GM21825 (cell line): Measurements from ENCODE around the gene CYP2B6.
"Not testable (repeated sequence)": the region's sequence is repeated elsewhere in the genome, so short reads cannot be mapped to it uniquely, and the experiment has no call there.

Source experiments
- ATAC-seq: cut with Tn5 transposase; IDR thresholded peaks from one replicate; pipeline ENCODE4 v1.9.1; 2021; ENCODE audit warnings: mild to moderate bottlenecking, moderate library complexity; ENCODE audit not compliant: unreplicated experiment

The CYP2B6 gene

DNA sequence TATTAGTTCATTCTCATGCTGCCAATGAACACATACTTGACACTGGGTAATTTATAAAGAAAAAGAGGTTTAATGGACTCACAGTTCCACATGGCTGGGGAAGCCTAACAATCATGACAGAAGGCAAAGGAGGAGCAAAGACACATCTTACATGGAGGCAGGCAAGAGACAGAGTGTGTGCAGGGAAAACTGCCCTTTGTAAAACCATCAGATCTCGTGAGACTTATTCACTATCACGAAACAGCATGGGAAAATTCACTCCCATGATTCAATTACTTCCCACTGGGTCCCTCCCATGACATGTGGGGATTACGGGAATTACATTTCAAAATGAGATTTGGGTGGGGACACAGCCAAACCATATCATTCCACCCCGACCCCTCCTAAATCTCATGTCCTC, 11.3 kb upstream of the CYP2B6 start:
- ATAC-seq, result not testable (repeated sequence)

GRCh38 chr19:40980743-40981442, 10.2 kb upstream of the CYP2B6 start:
- not testable (repeated sequence) for ATAC-seq

- no peak for ATAC-seq
Measured at GRCh38 chr19:40981591-40981990, 9.5 kb upstream of the CYP2B6 start.

GRCh38 chr19:40982594-40983101, 8.4 kb upstream of the CYP2B6 start:
- ATAC-seq, result no peak

GRCh38 chr19:40989453-40989852, 1.6 kb upstream of the CYP2B6 start:
- ATAC-seq, result no peak

DNA sequence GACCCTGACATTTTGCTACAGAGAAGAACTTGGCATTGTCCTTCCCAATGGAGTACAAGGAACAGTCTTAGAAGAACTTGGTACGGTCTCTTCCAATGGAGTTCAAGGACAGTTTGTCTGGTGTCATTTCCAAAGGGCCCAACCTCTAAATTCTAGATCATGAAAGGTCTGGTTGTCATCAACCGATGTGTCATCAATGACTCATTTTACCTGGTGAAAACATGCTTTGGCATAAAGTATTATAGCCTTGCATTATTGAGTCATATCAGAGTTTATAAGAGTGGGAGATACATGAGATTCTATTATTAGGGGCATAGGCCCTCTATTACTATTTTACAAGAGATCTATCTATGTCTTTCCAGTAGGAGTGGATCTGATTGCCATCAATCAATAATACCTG, 4.3 kb downstream of the CYP2B6 start:
- no peak for ATAC-seq

- not testable (repeated sequence) for ATAC-seq
Measured at GRCh38 chr19:40999018-40999417, 7.9 kb downstream of the CYP2B6 start.

DNA sequence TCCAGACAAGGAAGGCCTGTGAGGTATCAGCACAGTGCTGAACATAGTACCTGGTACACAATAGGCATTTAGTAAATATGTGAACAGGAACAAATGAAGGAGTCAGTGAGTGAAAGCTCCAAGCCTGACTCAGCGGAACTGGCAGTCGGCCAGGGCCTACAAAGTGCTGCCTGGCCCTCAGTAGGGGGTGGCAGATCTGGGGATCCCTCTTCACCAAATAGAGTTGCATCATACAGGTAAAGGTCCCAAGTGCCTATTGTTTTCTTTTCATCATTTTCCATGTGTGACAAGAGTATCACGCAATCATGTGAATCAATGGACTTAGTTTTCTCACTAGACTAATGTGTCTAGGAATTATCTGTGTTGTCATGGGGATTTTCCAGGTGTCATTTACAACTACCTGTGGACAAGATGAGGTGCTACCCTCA, 9.2 kb downstream of the CYP2B6 start:
- no peak for ATAC-seq

GRCh38 chr19:41001243-41001971, 10.3 kb downstream of the CYP2B6 start:
- ATAC-seq, result no peak

DNA sequence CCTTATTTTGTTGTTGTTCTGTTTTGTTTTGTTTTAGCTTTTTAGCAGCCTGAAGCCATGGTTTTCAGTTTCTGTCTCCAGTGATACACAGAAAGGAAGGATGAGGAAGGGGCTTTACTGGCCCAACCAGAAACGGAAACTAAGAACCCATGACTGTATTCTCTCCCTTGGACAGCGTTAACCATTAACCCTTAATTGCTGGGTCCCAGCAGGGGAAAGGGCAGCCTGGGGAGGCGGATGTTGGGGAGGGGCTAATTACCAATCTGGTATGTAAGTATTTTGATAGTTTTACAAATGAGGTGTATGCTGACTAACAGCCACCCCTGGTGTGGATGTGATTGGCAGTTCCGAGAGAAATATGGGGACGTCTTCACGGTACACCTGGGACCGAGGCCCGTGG, 12.6 kb downstream of the CYP2B6 start:
- not testable (repeated sequence) for ATAC-seq

DNA sequence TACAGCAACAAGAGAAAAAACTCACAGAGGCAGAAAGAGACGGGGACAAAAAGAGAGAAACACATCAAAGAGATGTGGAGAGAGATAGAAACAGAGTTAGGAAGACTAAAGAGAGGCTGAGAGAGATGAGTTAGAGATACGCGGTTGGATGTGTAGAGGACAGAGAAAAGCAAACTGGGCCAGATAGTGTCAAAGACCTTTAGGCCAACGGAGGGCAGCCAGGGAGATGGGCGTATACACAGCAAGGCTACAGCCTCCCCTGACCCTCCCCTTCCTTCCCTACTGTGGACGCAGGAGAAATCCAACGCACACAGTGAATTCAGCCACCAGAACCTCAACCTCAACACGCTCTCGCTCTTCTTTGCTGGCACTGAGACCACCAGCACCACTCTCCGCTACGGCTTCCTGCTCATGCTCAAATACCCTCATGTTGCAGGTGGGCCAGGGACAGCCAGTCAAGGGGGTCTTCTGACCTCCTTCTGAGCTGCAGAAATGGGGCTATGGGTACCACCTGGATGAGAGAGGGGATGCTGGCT, 18.7 kb downstream of the CYP2B6 start:
- ATAC-seq, result no peak

DNA sequence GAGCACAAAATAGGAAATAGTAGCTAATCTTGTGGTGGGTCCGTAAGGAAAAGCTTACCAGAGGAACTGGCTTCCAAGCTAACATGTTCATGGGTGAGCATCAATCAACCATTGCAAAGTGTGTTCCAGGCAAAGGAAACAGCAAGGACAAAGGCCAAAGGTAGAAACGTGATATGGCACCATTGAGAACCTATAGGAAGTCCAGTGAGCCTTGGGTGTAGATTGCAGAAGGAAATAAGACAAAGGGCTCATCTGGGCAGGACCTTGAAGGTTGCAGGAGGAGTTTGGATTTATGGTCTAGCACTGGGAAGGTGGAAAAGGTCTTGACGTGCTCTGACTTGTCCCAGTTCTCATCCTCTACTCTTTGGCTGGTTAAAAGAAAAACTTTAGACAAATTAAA, 22.3 kb downstream of the CYP2B6 start:
- ATAC-seq, result no peak

DNA sequence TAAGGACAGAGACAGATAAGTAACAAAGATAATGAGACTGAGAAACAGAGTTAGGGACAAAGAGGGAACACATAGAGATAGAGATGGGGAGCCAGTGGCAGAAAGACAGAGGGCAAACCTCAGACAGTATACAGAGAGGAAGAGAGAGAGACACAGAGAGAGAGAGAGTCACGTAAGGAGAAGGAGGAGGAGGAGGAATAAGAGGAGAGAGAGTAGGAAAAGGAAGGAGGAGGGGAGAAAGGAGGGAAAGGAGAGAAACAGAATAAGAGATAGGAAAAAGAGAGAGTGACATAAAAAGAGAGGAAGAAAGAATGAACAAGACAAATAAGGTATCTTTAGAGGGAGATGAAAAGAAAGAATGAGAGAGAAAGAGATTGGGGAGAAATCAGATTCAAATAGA, 23.6 kb downstream of the CYP2B6 start:
- no peak for ATAC-seq

DNA sequence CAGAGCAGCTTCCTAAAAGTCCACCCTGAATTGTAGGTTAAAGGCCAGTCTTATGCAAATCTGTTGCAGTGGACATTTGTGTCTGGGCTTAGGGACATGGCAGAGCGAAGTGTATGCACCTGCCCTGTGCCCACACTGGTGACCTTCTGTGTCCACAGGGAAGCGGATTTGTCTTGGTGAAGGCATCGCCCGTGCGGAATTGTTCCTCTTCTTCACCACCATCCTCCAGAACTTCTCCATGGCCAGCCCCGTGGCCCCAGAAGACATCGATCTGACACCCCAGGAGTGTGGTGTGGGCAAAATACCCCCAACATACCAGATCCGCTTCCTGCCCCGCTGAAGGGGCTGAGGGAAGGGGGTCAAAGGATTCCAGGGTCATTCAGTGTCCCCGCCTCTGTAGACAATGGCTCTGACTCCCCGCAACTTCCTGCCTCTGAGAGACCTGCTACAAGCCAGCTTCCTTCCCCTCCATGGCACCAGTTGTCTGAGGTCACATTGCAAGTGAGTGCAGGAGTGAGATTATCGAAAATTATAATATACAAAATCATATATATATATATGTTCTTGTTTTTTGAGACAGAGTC, 25.5 kb downstream of the CYP2B6 start:
- no peak for ATAC-seq

DNA sequence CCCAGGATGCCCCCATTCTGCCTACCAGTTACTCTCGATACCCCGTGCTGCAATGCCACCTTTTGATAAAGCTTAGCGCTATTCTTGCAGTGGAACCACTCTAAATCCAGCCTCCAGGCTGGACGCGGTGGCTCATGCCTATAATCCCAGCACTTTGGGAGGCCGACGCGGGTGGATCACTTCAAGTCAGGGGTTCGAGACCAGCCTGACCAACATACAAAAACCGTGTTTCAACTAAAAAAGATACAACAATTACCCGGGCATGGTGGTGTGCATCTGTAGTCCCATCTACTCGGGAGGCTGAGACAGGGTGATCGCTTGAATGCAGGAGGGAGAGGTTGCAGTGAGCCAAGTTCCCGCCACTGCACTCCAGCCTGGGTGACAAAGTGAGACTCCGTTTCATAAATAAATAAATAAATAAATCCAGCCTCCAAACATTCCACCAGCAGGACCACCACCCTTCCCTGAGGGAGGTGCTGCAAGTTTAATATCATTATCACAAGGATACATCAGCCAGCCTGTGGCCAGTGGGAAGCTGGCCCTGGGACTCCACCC, 27.7 kb downstream of the CYP2B6 start:
- no peak for ATAC-seq

GRCh38 chr19:41019346-41019745, 28.3 kb downstream of the CYP2B6 start:
- ATAC-seq, result no peak

DNA sequence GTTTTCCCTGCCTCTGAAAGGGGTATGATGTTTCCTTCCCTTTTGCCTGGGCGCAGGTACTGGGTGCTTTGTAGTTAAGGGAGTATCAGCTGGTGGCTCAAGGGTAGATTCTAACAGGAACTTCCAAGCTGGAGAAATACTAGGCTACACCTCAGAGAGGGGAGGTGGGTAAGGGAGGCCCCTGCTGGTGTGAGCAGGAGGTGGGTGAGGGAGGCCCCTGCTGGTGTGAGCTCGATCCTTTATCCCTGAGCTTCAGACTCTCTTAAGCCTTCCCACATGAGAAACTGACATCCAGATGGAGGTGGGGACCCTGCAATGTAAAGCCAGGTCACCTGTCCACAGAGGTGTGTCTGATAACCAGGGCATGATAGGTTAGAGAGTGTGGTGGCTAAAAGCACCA, 32.1 kb downstream of the CYP2B6 start:
- no peak for ATAC-seq

DNA sequence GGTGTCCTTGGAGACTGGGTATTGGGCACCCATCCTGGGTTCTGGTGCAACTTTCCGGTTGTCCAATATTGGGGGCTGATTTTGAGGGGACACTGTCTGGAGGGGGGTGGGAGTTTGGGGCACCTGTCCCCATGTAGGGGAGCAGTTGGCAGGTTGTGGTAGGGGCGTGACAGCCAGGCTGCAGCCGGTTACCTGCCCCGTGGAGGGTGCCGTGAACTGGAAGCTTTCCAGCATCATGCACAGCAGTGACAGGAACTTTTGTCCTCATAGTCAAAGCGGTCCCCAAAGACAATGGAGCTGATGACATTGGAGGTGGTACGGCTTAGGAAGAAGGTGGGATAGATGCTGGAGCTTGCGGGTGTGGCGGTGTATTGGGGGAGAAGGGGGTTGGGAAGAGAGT, 34.3 kb downstream of the CYP2B6 start:
- ATAC-seq, result no peak

DNA sequence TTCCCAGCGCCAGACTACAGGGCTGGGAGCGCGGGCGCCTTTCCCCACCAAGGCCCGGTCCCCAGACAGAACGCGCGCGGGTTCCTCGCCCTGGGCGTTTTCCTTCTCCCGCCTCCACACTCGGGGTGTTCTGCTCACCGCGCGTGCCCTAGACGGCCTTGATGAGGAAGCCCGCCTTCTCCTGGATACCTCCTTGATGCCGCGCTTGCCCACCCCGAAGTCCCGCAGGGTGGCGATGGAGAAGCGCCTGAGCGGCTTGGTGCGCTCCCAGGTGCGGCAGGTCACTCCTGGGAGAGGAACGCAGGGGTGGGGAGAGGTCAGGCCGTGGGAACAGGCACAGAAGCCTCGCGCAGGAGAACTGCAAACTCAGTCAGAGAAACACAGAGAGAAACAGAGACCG, 34.8 kb downstream of the CYP2B6 start:
- no peak for ATAC-seq

- ATAC-seq, result no peak
Measured at GRCh38 chr19:41027273-41027967, 36.3 kb downstream of the CYP2B6 start.
